Anterior cingulate cortex (tissue), 58 donors: Measurements from ENCODE around the gene LAMC3.

Experiments
- DNase-seq, 58 donors: peaks; one replicate each; lab custom pipeline; 2025; lab: John Stamatoyannopoulos, UW

The LAMC3 gene

DNA sequence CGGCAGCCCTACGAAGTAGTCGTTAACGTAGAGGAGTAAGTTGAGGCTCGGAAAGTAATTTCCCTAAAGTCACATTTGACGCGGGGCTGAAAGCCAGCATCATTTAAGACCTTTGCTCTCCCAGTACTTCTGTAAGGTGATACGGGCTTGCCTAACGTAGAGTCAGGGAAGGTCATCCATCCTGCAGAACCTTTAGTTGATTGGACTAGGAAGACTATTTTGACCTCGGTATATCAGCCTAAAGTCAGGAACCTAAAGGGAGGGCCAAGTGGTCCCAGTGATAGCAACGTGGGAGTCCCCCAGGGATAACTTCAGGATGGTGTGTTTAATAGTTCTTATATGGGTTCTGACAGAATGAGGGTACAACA is 117.1 kb downstream of the LAMC3 start:
- no peak for DNase-seq

DNA sequence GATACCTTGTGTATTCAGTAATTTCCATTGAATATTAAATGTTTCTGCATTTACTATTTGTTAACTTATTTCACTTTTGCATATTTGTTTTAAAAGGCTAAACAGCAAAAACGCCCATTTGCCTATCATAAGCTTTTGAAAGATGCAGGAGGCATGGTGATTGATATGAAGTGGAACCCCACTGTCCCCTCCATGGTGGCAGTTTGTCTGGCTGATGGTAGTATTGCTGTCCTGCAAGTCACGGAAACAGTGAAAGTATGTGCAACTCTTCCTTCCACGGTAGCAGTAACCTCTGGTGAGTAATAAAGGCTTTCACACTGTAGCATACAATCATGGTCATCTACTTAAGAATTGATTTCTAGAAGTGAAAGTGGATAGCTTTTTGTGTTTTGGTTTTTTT is 120.2 kb downstream of the LAMC3 start:
- DNase-seq, result no peak

DNA sequence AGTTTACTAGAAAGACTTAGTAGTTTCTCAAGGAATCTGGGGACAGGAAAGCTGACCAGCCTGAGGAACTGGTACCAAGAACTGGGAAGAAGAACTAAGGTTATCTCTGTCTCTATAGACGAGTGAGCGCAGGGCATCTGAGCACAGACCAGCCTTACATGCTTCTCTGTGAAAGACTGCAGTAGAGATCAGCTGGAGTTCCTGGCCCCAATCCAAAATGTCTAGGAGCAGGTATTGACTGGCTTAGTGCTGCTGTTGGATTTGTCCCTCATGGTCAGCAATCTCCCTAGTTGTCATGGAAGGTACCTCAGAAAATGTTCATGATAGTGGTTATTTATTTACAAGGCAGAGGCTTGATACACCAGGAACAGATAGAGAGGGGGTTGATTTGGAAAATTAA is 129.7 kb downstream of the LAMC3 start:
- no peak for DNase-seq

DNA sequence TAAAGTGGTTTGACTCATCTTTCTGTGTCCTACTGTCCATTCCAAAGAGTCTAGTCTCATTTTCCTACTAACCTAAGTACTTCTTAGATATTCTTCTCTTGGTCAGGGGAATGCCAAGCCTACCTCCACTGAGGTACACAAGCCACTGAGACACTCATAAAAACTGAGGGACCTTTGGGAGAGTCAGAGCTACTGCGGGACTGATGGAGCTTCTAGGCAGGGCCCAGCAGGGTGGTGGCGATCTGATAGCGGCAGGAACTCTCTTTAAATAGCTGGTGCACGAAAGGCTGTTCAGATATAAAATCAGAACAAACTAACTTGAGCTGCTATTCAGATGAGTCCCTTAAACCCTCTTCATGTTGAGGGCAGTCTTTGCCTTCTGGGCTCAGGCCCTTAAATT is 131.1 kb downstream of the LAMC3 start:
- no peak for DNase-seq

DNA sequence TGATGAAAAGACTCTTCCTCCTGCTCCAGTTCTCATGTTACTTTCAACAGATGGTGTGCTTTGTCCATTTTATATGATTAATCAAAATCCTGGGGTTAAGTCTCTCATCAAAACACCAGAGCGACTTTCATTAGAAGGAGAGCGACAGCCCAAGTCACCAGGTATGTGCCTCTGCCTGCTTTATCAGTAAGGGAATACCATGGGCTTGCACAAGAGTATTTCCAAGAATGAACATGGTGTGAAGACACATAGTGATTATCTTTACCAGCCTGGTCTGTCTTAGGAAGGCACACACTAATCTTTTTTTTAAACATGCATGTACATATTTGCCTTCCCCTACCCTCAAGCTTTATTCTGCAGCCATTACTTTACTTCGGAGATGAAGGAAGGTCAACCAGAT is 131.6 kb downstream of the LAMC3 start:
- no peak for DNase-seq

DNA sequence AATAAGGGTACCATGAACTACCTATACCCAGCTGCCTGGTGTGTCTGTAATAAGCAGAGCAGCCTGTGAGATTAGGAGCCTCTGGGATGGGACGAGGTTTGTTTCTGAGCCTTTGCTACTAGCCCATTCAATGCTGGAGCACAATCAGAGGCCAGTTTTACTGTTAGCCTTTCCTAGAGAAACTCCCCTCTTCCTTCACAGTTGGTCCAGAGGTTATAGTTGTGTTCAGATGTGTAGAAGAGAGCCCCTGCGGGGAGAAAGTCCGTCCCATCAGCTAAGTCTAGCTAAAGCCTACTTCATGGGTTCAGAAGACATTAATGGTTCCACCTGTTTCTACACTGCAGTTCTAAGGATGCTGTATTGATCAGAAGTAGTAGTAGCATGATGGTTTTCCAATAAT is 133.2 kb downstream of the LAMC3 start:
- DNase-seq, result no peak
